K562 (cell line): Measurements from ENCODE around the gene PEAR1. TPM values are rescaled to one million over a fixed set of nuclear protein-coding genes. Genes with fewer than 3 reads are reported as not detected.

Experiments
- ATAC-seq: fragments of 200-7000 bp; cut with Tn5 transposase; 3 replicates; pipeline ENCODE4 v1.9.1; 2020; ENCODE audit warnings: moderate library complexity
- BruUV-seq: library from RNA; stranded (reverse); fragments of 400-500 nt; replicated peaks from 2 replicates; lab custom pipeline; 2021; lab: Mats Ljungman, UMichigan
- CTCF ChIA-PET: fragments of 300-600 bp; formaldehyde crosslinking; extraction: SDS; loops from one replicate; lab custom pipeline; 2021; ENCODE audit warnings: low intra/inter-chr PET ratio; lab: Yijun Ruan, JAX
- POLR2A ChIA-PET: fragments of 300-600, 350-650 bp; sonication (Branson Sonifier 250); formaldehyde crosslinking; extraction: SDS; loops from one replicate; lab custom pipeline; 2021; ENCODE audit warnings: antibody characterized with exemption, inconsistent platforms; lab: Yijun Ruan, JAX
- DNase-seq, 4 experiments: peaks; one replicate each; pipeline versions ENCODE4 v3.0.0 to v3.0.0-alpha.2; 2011 to 2018; ENCODE audit warnings: low spot score in 3 of 4, mixed read lengths in 3 of 4; ENCODE audit errors: extremely low read depth in 1 of 4
- FAIRE-seq: peaks from 2 replicates; lab custom pipeline; 2011; peaks lifted over from hg19 to GRCh38; lab: Jason Lieb, UNC
- H2AFZ ChIP-seq: 2 replicates; pipeline ENCODE4 v1.6.0; 2011; ENCODE audit warnings: low read depth, low read length, control low read depth, inconsistent platforms
- H3K27ac ChIP-seq: fragments of 200-600 bp; 3 replicates; pipeline ENCODE4 v1.8.0; 2011; ENCODE audit warnings: low read depth, mild to moderate bottlenecking, control low read depth, inconsistent platforms, low read length, moderate library complexity, mixed read lengths; ENCODE audit errors: extremely low read depth
- H3K27me3 ChIP-seq, 2 experiments: fragments of 300-600 bp in 1 of 2; 2 replicates in 1 of 2; 3 replicates in 1 of 2; pipeline versions ENCODE4 v1.6.0 to v1.8.0; 2011; ENCODE audit warnings: inconsistent platforms in 2 of 2, low read length in 2 of 2, mild to moderate bottlenecking in 1 of 2, mixed read lengths in 1 of 2, moderate library complexity in 1 of 2; ENCODE audit not compliant: control insufficient read depth in 2 of 2, insufficient read depth in 2 of 2
- H3K36me3 ChIP-seq: fragments of 300-600 bp; 3 replicates; pipeline ENCODE4 v1.8.0; 2011; ENCODE audit warnings: mild to moderate bottlenecking, low read length, inconsistent platforms; ENCODE audit not compliant: control insufficient read depth, insufficient read depth
- H3K4me1 ChIP-seq, 2 experiments: fragments of 200-600 bp in 1 of 2; replicated peaks in 1 of 2; 2 replicates in 1 of 2; 3 replicates in 1 of 2; pipeline versions ENCODE4 v1.5.1 to v1.8.0; 2011; ENCODE audit warnings: inconsistent platforms in 2 of 2, low read length in 2 of 2, mild to moderate bottlenecking in 1 of 2, mixed read lengths in 1 of 2, moderate library complexity in 1 of 2; ENCODE audit not compliant: control insufficient read depth in 2 of 2, insufficient read depth in 2 of 2
- H3K4me2 ChIP-seq: 2 replicates; pipeline ENCODE4 v1.6.1; 2011; ENCODE audit warnings: low read length, control low read depth, inconsistent platforms, mixed read lengths; ENCODE audit not compliant: insufficient read depth
- H3K4me3 ChIP-seq: fragments of 200-600 bp; sonication (generic), shearing (Covaris generic); 2 replicates; pipeline ENCODE4 v1.5.1; 2016; ENCODE audit warnings: control low read depth, inconsistent platforms
- H3K79me2 ChIP-seq: fragments of 200-600 bp; 3 replicates; pipeline ENCODE4 v1.8.0; 2011; ENCODE audit warnings: low read length, inconsistent platforms; ENCODE audit not compliant: control insufficient read depth, insufficient read depth
- H3K9ac ChIP-seq, 2 experiments: 2 replicates each; pipeline versions ENCODE4 v1.6.0 to v1.6.1; 2011; ENCODE audit warnings: low read depth in 2 of 2, low read length in 2 of 2, control low read depth in 1 of 2, inconsistent platforms in 1 of 2, mild to moderate bottlenecking in 1 of 2, mixed read lengths in 1 of 2; ENCODE audit not compliant: insufficient read depth in 1 of 2
- H3K9me1 ChIP-seq: one replicate; pipeline ENCODE4 v1.6.0; 2011; ENCODE audit warnings: inconsistent platforms, mild to moderate bottlenecking, low read length, moderate library complexity; ENCODE audit not compliant: control insufficient read depth, insufficient read depth
- H3K9me3 ChIP-seq: replicated peaks from 2 replicates; pipeline ENCODE4 v1.5.1; 2011; ENCODE audit warnings: low read depth, low read length, inconsistent platforms; ENCODE audit not compliant: control insufficient read depth, insufficient read depth
- H4K20me1 ChIP-seq: replicated peaks from 2 replicates; pipeline ENCODE4 v1.6.1; 2011; ENCODE audit warnings: low read length, inconsistent platforms, mixed read lengths; ENCODE audit not compliant: control insufficient read depth, insufficient read depth
- CHD2 ChIP-seq: IDR thresholded peaks from 2 replicates; pipeline ENCODE4 v1.6.1; 2011; ENCODE audit warnings: low read depth, low read length
- FOXP1 ChIP-seq: sonication (generic); formaldehyde crosslinking; IDR thresholded peaks from 2 replicates; pipeline ENCODE4 v1.8.0; 2022; ENCODE audit warnings: mild to moderate bottlenecking, missing genetic modification reagents
- GABPB1 ChIP-seq: sonication (generic); formaldehyde crosslinking; IDR thresholded peaks from 2 replicates; pipeline ENCODE4 v1.8.0; 2022; ENCODE audit warnings: mild to moderate bottlenecking, missing genetic modification reagents
- HDAC1 ChIP-seq, 2 experiments: fragments of 450-650 bp; IDR thresholded peaks; 2 replicates each; pipeline ENCODE4 v1.6.1; 2016 to 2017; ENCODE audit warnings: inconsistent platforms in 1 of 2, mild to moderate bottlenecking in 1 of 2, moderate library complexity in 1 of 2
- JUND ChIP-seq, 2 experiments: IDR thresholded peaks; 2 replicates in 1 of 2; 3 replicates in 1 of 2; pipeline ENCODE4 v1.6.1; 2011; ENCODE audit warnings: borderline replicate concordance in 2 of 2, low read depth in 2 of 2, low read length in 2 of 2, improper control_type of control experiment in 1 of 2, missing biosample characterization in 1 of 2, missing genetic modification characterization in 1 of 2, missing genetic modification reagents in 1 of 2
- KDM1A ChIP-seq, 2 experiments: fragments of 450-650 bp; IDR thresholded peaks; 2 replicates each; pipeline ENCODE4 v1.6.1; 2016; ENCODE audit warnings: mild to moderate bottlenecking in 2 of 2
- MAZ ChIP-seq, 2 experiments: fragments of 450-650 bp in 1 of 2; sonication (generic) in 1 of 2; formaldehyde crosslinking; IDR thresholded peaks in 1 of 2; conservative IDR thresholded peaks in 1 of 2; 2 replicates each; pipeline versions ENCODE4 v1.4.0 to v1.5.0; 2020; ENCODE audit warnings: mild to moderate bottlenecking in 1 of 2, missing genetic modification reagents in 1 of 2
- MCM5 ChIP-seq: fragments of 450-650 bp; IDR thresholded peaks from 2 replicates; pipeline ENCODE4 v1.6.1; 2016; ENCODE audit warnings: low read depth
- RBM14 ChIP-seq: fragments of 200-400 bp; formaldehyde crosslinking; IDR thresholded peaks from 2 replicates; pipeline ENCODE4 v1.6.1; 2018; ENCODE audit warnings: low read depth, mild to moderate bottlenecking, low read length, moderate library complexity, borderline replicate concordance; ENCODE audit not compliant: insufficient read depth
- SMC3 ChIP-seq: conservative IDR thresholded peaks from 2 replicates; pipeline ENCODE4 v1.6.1; 2011; ENCODE audit warnings: low read depth, low read length, improper control_type of control experiment; ENCODE audit not compliant: insufficient read depth
- TAF7 ChIP-seq: fragments of 450-650 bp; IDR thresholded peaks from 2 replicates; pipeline ENCODE4 v1.6.1; 2016; ENCODE audit warnings: missing genetic modification characterization, missing compliant biosample characterization
- ZNF212 ChIP-seq: fragments of 450-650 bp; formaldehyde crosslinking; IDR thresholded peaks from 2 replicates; pipeline ENCODE4 v1.4.0; 2020; ENCODE audit warnings: mild to moderate bottlenecking
- WGBS: fragments of 100-300 bp; shearing (Covaris generic); methylation state at CpG from one replicate; pipeline ENCODE4 v1.1.6; 2016; ENCODE audit warnings: low coverage, mixed read lengths; ENCODE audit not compliant: insufficient coverage; ENCODE audit errors: missing lambda C conversion rate; 5-methylcytosine and 5-hydroxymethylcytosine counted together
- in situ Hi-C: fragments of 300-500 bp; cut with MboI; formaldehyde crosslinking; loops from 4 replicates; pipeline ENCODE4 v1.15.0; 2018; ENCODE audit warnings: inconsistent platforms, mixed read lengths
- intact Hi-C: fragments of 100-400 bp; cut with micrococcal nuclease; formaldehyde crosslinking; loops from 2 replicates; pipeline ENCODE4 v1.14.2; 2022
- polyA plus RNA-seq, 8 experiments: library from polyadenylated mRNA; depleted of rRNA in 4 of 8; stranded (reverse) in 5 of 8; unstranded in 3 of 8; fragments of >200 nt; fragmentation: Nextera tagmentation in 2 of 8; fragmentation: Illumina TruSeq in 1 of 8; extraction: Ambion mirVana in 2 of 8; extraction: Trizol in 1 of 8; gene quantifications; 2 replicates each; pipeline versions ENCODE4 v1.2.1 to v1.2.3, GENCODE V29; 2011 to 2014; ENCODE audit warnings: inconsistent platforms in 1 of 8, missing spikeins in 1 of 8
- total RNA-seq, 7 experiments: library from RNA; depleted of rRNA in 6 of 7; stranded (reverse); fragments of >200 nt in 6 of 7; fragmentation: Illumina TruSeq in 2 of 7; extraction: Trizol in 2 of 7; gene quantifications; 2 replicates each; pipeline versions ENCODE4 v1.2.1 to v1.2.3, GENCODE V29; 2011 to 2021; ENCODE audit warnings: low replicate concordance in 1 of 7
- TF ChIP-seq, protein P1 (sequence below): sonication (generic); formaldehyde crosslinking; IDR thresholded peaks from 2 replicates; pipeline ENCODE4 v1.9.0; 2022; ENCODE audit warnings: mild to moderate bottlenecking, missing genetic modification reagents
- TF ChIP-seq, protein P2 (sequence below): sonication (generic); IDR thresholded peaks from 2 replicates; pipeline ENCODE4 v1.6.1; 2016
- TF ChIP-seq, protein P3 (sequence below), 2 experiments: fragments of 450-650 bp; conservative IDR thresholded peaks; 2 replicates each; pipeline ENCODE4 v1.6.1; 2017; ENCODE audit warnings: mild to moderate bottlenecking in 2 of 2, moderate library complexity in 2 of 2
- TF ChIP-seq, protein P4 (sequence below): sonication (generic); formaldehyde crosslinking; IDR thresholded peaks from 2 replicates; pipeline ENCODE4 v1.8.0; 2022; ENCODE audit warnings: missing genetic modification reagents, mild to moderate bottlenecking, moderate library complexity, borderline replicate concordance

The PEAR1 gene
- total and polyA plus RNA-seq, 9 of the 15 experiments (the other 6 are each of a cell fraction or from before 2014, with no cell fraction given) = 0.87 to 13.9 (median 6.1) TPM

DNA sequence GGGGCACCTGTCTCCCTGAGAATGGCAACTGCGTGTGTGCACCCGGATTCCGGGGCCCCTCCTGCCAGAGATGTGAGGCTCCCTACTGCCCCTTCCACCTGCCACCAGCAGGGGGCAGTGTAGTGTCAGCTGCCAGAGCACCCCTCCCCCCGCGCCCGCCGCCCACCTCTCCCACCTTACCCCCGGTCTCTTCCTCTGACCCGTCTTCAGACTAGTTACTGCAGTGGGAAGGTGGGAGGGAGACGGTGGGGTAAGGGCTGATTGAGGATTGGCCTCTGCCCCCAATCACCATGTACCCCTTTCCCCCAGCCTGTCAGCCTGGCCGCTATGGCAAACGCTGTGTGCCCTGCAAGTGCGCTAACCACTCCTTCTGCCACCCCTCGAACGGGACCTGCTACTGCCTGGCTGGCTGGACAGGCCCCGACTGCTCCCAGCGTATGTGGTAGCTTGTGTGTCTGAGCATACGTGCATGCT is 16.8 kb downstream of the PEAR1 start:
- ATAC-seq = peak; percentile 49
- Histone ChIP-seq H3K9ac (peak overlapping the region in 1 of 2 experiments; percentile 74; a peak in 2 of 4 replicates), H2AFZ (peak overlapping the region; percentile 64; the same call in 1 of the 2 replicates), H3K9me1 (peaks cover 4% of the 10 kb centered on the region), H3K27ac (no peak overlapping the region), H4K20me1 (no peaks in the 10 kb centered on the region), H3K4me1 (peaks cover 52 to 73% of the 10 kb centered on the region in 2 experiments), H3K36me3 (peaks cover 2% of the 10 kb centered on the region; the same call in 2 of the 3 replicates), H3K4me3 (peak overlapping the region; percentile 14; the same call in 1 of the 2 replicates), H3K27me3 (no peaks in the 10 kb centered on the region), H3K4me2 (peak overlapping the region; percentile 75), H3K79me2 (peaks cover 23% of the 10 kb centered on the region), H3K9me3 (no peaks in the 10 kb centered on the region)
- WGBS = 11% methylated on average over 15 of the region's 18 CpGs
- ChIA-PET CTCF (interaction anchor here (0.6 to 2.2 kb wide), 3 partner anchors 10 to 675 kb away, joined by 3 to 19 read pairs (median 12); partner anchors contain the start of gene LRRC71), POLR2A (interaction anchor here (0.7 to 1.6 kb wide), 3 partner anchors 10 to 182 kb away, joined by 3 to 4 read pairs (median 4); partner anchors contain the start of genes ISG20L2 and LRRC71)
- no TSS peak for BruUV-seq
- intact Hi-C loops = loop anchor here (1.0 kb wide), 1 partner anchor 10 kb away; the partner anchor contains the start of gene LRRC71
- in situ Hi-C loops = no loop called here
- no peak for FAIRE-seq
- DNase-seq = peak; percentile 79 to 89 (median 86)
- TF ChIP-seq GABPB1 (0 out of 2 replicates have a peak, but pooled peaks have one; percentile 40), FOXP1 (0 out of 2 replicates have a peak, but pooled peaks have one; percentile 37), ZNF212 (CRISPR knock-in tag) (no peak), JUND (IDR thresholded peaks at IDR 0.05; ENCODE audit: borderline replicate concordance, low read depth, low read length) (0 out of 2 replicates have a peak, but pooled peaks have one; percentile 4), JUND (tag; IDR thresholded peaks at IDR 0.05; ENCODE audit: borderline replicate concordance, low read depth, low read length) (no peak), KDM1A (IDR thresholded peaks at IDR 0.05) (peak in 1 of 2 experiments; percentile 45; a peak in 1 of 4 replicates), MCM5 (no peak), RBM14 (no peak), HDAC1 (IDR thresholded peaks at IDR 0.05) (0 out of 4 replicates have a peak, but pooled peaks of 1 of the 2 experiments have one; percentile 15), TAF7 (tag) (no peak), SMC3 (peak; percentile 17; the same call in 1 of the 2 replicates), CHD2 (peak; percentile 47; the same call in 1 of the 2 replicates), MAZ (CRISPR knock-in tag; conservative IDR thresholded peaks at IDR 0.05 in 1 of 2, IDR thresholded peaks at IDR 0.05 in 1 of 2) (peak in 1 of 2 experiments; percentile 77; a peak in 2 of 4 replicates)
- TF ChIP-seq, protein P1, sequence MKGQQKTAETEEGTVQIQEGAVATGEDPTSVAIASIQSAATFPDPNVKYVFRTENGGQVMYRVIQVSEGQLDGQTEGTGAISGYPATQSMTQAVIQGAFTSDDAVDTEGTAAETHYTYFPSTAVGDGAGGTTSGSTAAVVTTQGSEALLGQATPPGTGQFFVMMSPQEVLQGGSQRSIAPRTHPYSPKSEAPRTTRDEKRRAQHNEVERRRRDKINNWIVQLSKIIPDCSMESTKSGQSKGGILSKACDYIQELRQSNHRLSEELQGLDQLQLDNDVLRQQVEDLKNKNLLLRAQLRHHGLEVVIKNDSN (CRISPR knock-in tag) = peak; percentile 42; the same call in 1 of the 2 replicates
- TF ChIP-seq, protein P2, sequence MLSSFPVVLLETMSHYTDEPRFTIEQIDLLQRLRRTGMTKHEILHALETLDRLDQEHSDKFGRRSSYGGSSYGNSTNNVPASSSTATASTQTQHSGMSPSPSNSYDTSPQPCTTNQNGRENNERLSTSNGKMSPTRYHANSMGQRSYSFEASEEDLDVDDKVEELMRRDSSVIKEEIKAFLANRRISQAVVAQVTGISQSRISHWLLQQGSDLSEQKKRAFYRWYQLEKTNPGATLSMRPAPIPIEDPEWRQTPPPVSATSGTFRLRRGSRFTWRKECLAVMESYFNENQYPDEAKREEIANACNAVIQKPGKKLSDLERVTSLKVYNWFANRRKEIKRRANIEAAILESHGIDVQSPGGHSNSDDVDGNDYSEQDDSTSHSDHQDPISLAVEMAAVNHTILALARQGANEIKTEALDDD = peak; percentile 29; the same call in 1 of the 2 replicates
- TF ChIP-seq, protein P3, sequence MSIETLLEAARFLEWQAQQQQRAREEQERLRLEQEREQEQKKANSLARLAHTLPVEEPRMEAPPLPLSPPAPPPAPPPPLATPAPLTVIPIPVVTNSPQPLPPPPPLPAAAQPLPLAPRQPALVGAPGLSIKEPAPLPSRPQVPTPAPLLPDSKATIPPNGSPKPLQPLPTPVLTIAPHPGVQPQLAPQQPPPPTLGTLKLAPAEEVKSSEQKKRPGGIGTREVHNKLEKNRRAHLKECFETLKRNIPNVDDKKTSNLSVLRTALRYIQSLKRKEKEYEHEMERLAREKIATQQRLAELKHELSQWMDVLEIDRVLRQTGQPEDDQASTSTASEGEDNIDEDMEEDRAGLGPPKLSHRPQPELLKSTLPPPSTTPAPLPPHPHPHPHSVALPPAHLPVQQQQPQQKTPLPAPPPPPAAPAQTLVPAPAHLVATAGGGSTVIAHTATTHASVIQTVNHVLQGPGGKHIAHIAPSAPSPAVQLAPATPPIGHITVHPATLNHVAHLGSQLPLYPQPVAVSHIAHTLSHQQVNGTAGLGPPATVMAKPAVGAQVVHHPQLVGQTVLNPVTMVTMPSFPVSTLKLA (conservative IDR thresholded peaks at IDR 0.05) = no peak
- TF ChIP-seq, protein P4, sequence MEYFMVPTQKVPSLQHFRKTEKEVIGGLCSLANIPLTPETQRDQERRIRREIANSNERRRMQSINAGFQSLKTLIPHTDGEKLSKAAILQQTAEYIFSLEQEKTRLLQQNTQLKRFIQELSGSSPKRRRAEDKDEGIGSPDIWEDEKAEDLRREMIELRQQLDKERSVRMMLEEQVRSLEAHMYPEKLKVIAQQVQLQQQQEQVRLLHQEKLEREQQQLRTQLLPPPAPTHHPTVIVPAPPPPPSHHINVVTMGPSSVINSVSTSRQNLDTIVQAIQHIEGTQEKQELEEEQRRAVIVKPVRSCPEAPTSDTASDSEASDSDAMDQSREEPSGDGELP (CRISPR knock-in tag) = peak; percentile 75
